Activated T-cell treated with anti-CD3 and anti-CD28 coated beads, Interleukin-2, amount 50 U/mL, for 72 hours (primary cell): ENCODE data around the gene CHN1. TPM values are rescaled to one million over a fixed set of nuclear protein-coding genes. Genes with fewer than 3 reads are reported as not detected.
A peak's percentile ranks its signal among the peaks of the same experiment; 100 is the strongest.

Source experiments
- ATAC-seq, 2 donors: fragments of 150-1000 bp; cut with Tn5 transposase; replicated peaks in 1 of 2; 2 replicates each; pipeline ENCODE4 v1.10.0; 2021; ENCODE audit warnings: moderate library complexity in 2 of 2, mild to moderate bottlenecking in 1 of 2
- DNase-seq, 2 donors: peaks; one replicate each; pipeline ENCODE4 v3.0.0; 2021 to 2022; ENCODE audit warnings: mixed read lengths in 1 of 2
- H3K27ac Mint-ChIP-seq: one replicate; pipeline ENCODE4 v1.8.0; 2022; ENCODE audit warnings: mild to moderate bottlenecking, moderate library complexity, mixed read lengths
- H3K27me3 Mint-ChIP-seq: one replicate; pipeline ENCODE4 v1.8.0; 2022; ENCODE audit warnings: low read depth, mixed read lengths
- H3K36me3 Mint-ChIP-seq, 2 donors: one replicate each; pipeline ENCODE4 v1.8.0; 2022; ENCODE audit warnings: mixed read lengths in 2 of 2, mild to moderate bottlenecking in 1 of 2; ENCODE audit not compliant: insufficient read depth in 2 of 2
- H3K4me1 Mint-ChIP-seq: one replicate; pipeline ENCODE4 v1.8.0; 2022; ENCODE audit warnings: low read depth, mixed read lengths
- H3K4me3 Mint-ChIP-seq, 2 donors: one replicate each; pipeline ENCODE4 v1.8.0; 2022; ENCODE audit warnings: mild to moderate bottlenecking in 2 of 2, mixed read lengths in 2 of 2, moderate library complexity in 2 of 2
- H3K9me3 Mint-ChIP-seq, 2 donors: one replicate each; pipeline ENCODE4 v1.8.0; 2022; ENCODE audit warnings: mixed read lengths in 2 of 2
- total RNA-seq, 2 donors: library from RNA; stranded (reverse); gene quantifications; one replicate each; pipeline ENCODE4 v1.2.3, GENCODE V29; 2022

CHN1 gene
- total RNA-seq, 2 donors from 2014 or later: 5.1 to 5.3 TPM

DNA sequence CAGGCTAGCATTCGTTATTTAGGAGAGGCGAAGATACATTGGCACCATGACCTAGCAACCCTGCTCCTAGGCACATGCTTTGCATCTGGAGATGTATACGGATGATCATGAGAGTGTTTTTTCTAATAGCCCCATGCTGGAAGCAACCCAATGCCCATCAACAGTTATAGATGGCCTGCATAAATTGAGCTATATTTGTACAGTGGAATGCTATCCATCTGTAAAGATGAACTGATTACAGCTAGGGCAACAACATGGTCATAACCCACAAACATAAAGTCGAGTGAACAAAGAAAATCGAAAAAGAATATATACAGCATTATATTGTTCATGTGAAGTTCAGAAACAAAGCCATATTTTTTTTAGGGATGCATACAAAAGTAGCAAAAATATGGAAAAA is 220.3 kb downstream of the CHN1 start:
- peaks cover 34% of the 10 kb centered on the region for H3K4me1 Mint-ChIP-seq
- H3K27ac Mint-ChIP-seq: no peak overlapping the region

DNA sequence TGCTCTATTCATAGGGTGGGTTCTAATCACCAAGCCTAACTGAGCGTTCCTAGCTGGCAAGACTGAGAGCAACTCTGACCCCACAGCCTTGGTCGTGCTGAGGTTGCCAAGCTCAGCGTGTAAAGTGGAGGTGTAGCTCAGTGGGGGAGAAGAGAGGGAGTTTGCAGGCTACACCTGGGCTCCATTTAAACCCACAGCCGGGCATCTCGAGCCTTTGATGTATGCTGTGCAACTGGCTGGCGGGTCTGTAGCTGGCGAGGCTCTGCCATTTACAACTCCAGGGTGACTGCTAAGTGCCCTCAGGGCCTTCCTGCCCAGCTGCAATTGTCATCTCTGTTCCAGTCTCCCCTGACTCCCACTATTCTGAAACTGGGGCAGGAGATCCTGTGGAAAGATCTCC is 220.9 kb downstream of the CHN1 start:
- ATAC-seq: no peak
- no peaks in the 10 kb centered on the region for H3K27me3 Mint-ChIP-seq

More for the DNA sequence above, 220.3 kb downstream of the CHN1 start:
- Mint-ChIP-seq H3K4me3 (no peak overlapping the region), H3K9me3 (no peaks in the 10 kb centered on the region), H3K27me3 (no peaks in the 10 kb centered on the region), H3K36me3 (peaks cover 0 to 2% of the 10 kb centered on the region in 2 donors)
- ATAC-seq (no peak), DNase-seq (no peak)

GRCh38 chr2:174781996-174782395 is 223.2 kb downstream of the CHN1 start:
- peaks cover 0 to 2% of the 10 kb centered on the region in 2 donors for H3K36me3 Mint-ChIP-seq
- no peaks in the 10 kb centered on the region for H3K27me3 Mint-ChIP-seq
- no peak overlapping the region for H3K4me3 Mint-ChIP-seq
- ATAC-seq (no peak), DNase-seq (no peak)
- H3K27ac Mint-ChIP-seq: no peak overlapping the region
- no peaks in the 10 kb centered on the region for H3K9me3 Mint-ChIP-seq
- H3K4me1 Mint-ChIP-seq: peaks cover 48% of the 10 kb centered on the region

More for the DNA sequence above, 220.9 kb downstream of the CHN1 start:
- Mint-ChIP-seq H3K36me3 (peaks cover 0 to 2% of the 10 kb centered on the region in 2 donors), H3K4me1 (peaks cover 40% of the 10 kb centered on the region), H3K9me3 (no peaks in the 10 kb centered on the region), H3K4me3 (no peak overlapping the region), H3K27ac (no peak overlapping the region)
- DNase-seq: no peak

GRCh38 chr2:174781298-174781697 is 223.9 kb downstream of the CHN1 start:
- DNase-seq (no peak), ATAC-seq (no peak)
- peaks cover 55% of the 10 kb centered on the region for H3K4me1 Mint-ChIP-seq
- no peak overlapping the region for H3K27ac Mint-ChIP-seq
- no peak overlapping the region for H3K4me3 Mint-ChIP-seq
- peaks cover 0 to 2% of the 10 kb centered on the region in 2 donors for H3K36me3 Mint-ChIP-seq
- no peaks in the 10 kb centered on the region for H3K9me3 Mint-ChIP-seq
- no peaks in the 10 kb centered on the region for H3K27me3 Mint-ChIP-seq

DNA sequence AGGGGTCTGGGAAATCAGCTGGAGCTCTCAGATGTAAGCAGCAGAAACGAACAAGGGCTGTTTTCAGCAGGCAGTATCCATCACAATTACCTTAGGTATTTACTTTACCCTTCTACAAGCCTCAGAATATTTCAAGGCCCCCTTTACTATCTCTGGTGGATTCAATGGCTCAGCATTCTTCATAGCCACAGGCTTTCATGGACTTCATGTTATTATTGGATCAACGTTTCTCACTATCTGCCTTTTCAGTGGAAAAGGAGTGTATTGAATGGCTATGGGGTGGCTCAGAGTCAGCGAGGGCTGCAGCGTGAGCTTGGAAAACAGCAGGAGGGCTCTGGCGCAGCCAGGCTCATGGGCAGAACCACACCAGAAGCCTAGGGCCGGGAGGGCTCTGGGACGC is 224.3 kb downstream of the CHN1 start:
- Mint-ChIP-seq H3K27ac (no peak overlapping the region), H3K36me3 (peaks cover 0 to 2% of the 10 kb centered on the region in 2 donors), H3K4me3 (no peak overlapping the region), H3K27me3 (no peaks in the 10 kb centered on the region), H3K9me3 (no peaks in the 10 kb centered on the region), H3K4me1 (peaks cover 59% of the 10 kb centered on the region)
- no peak for ATAC-seq
- DNase-seq: no peak

DNA sequence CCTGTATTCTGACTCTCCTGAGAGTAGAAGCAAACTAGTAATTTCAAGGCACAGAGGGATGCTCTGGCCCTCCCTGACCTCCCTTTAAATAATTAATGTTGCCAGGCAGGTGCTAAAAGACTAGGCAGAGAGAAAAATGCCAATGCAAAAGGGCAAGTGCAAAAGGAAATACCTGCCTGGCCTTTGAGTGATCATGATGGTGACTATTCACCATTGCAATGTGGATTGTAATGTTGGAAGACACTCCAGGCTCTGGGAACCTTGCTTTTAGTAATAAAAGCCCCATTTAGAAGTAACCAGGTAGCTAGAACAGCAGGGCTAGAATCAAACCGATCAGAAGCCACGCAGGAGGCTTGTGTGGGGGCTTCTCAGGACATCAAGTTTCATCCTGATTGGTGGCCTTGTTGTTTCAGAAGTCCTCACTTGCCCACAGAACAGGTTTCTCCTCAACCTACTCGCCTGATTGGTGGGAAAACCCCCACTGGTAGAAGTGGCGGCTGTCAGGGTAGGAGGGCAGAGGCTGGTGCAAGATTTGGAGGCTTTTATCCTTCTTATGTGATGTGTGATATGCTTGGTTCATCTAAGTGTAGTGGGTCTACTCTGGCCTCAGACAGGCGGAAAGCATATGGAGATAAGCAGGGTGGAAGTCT is 224.9 kb downstream of the CHN1 start:
- H3K27me3 Mint-ChIP-seq: no peaks in the 10 kb centered on the region
- peaks cover 60% of the 10 kb centered on the region for H3K4me1 Mint-ChIP-seq
- H3K36me3 Mint-ChIP-seq: peaks cover 0 to 2% of the 10 kb centered on the region in 2 donors
- no peak for ATAC-seq
- peak in 1 of 2 donors; percentile 28 for DNase-seq
- no peaks in the 10 kb centered on the region for H3K9me3 Mint-ChIP-seq
- no peak overlapping the region for H3K27ac Mint-ChIP-seq
- H3K4me3 Mint-ChIP-seq: peak overlapping the region; percentile 19 to 32

GRCh38 chr2:174779361-174779928 is 225.7 kb downstream of the CHN1 start:
- peaks cover 60% of the 10 kb centered on the region for H3K4me1 Mint-ChIP-seq
- no peak overlapping the region for H3K27ac Mint-ChIP-seq
- peak overlapping the region; percentile 23 to 65 for H3K4me3 Mint-ChIP-seq
- no peaks in the 10 kb centered on the region for H3K27me3 Mint-ChIP-seq
- no peaks in the 10 kb centered on the region for H3K9me3 Mint-ChIP-seq
- H3K36me3 Mint-ChIP-seq: peaks cover 0 to 2% of the 10 kb centered on the region in 2 donors
- DNase-seq (no peak), ATAC-seq (no peak)

DNA sequence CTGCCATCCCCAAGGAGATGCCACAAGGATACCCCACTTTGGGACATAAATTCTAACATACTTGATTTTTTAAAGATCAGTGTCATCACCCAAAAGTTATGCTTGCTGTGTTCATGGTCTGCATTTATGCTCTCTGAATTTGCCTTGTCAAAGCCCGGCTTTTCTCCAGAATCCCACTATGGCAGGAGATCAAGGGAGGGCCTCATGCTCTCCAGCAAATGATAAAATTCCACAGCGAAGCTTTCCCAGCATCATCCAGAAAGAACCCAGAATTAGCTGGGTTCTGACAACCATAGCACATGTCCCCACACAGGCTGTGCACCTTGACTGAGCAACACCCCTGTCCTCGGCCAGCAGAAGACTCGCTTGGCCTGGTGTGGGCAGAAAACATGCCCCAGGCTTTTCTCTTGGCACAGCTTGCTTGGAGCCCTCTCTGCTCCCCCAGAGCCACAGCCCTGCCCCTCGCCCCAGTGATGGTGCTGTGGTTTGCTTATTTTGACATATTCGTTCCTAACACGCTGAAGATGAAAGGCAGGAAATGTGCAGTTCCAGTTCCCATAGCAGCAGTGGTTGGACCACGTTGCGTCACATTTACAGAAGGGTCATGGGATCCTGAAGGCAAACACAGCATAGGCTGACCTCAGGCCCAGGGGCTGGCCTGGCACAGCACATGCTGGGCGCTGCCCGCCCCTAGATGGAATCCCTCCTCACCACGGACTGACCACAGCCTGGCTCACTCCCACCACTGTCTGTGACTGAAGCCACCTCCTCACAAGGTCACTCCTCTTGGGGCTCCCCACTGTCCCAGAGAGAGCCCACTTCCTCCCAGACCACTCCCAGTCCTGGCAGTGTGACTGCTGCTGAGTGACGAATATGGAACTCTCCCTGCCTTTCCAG is 226.8 kb downstream of the CHN1 start:
- no peaks in the 10 kb centered on the region for H3K27me3 Mint-ChIP-seq

GRCh38 chr2:174777347-174778084 is 227.7 kb downstream of the CHN1 start:
- peak overlapping the region; percentile 30 for H3K27ac Mint-ChIP-seq
- DNase-seq (no peak), ATAC-seq (no peak)
- H3K27me3 Mint-ChIP-seq: no peaks in the 10 kb centered on the region
- peak overlapping the region; percentile 59 to 65 for H3K4me3 Mint-ChIP-seq
- peaks cover 60% of the 10 kb centered on the region for H3K4me1 Mint-ChIP-seq
- H3K9me3 Mint-ChIP-seq: no peaks in the 10 kb centered on the region
- peaks cover 0 to 2% of the 10 kb centered on the region in 2 donors for H3K36me3 Mint-ChIP-seq

More for the DNA sequence above, 226.8 kb downstream of the CHN1 start:
- DNase-seq (peak; percentile 81 to 85), ATAC-seq (peak; percentile 95)
- Mint-ChIP-seq H3K36me3 (peaks cover 0 to 2% of the 10 kb centered on the region in 2 donors), H3K9me3 (no peaks in the 10 kb centered on the region), H3K27ac (peak overlapping the region; percentile 6), H3K4me3 (peak overlapping the region; percentile 23 to 65), H3K4me1 (peaks cover 60% of the 10 kb centered on the region)

DNA sequence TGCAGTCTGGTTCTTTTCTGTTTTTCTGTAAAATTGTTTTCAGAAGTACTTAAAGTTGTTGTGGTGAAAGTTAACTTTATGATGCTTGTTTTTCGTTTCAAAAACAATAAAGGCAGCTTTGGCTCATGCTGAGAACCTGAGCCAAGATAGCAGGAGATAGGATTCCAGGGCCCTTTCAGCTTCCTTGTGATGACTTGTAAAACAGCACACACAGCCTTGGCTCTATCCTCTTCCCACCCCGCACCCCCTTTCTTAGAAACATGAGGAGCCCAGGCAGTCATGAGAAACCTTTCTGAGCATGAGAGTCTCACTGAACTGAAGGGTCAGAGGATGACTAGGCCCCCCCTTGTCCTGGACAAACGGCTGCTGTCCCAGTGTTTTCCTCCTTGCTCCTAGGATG is 228.5 kb downstream of the CHN1 start:
- Mint-ChIP-seq H3K27me3 (no peaks in the 10 kb centered on the region), H3K27ac (no peak overlapping the region), H3K4me1 (peaks cover 65% of the 10 kb centered on the region), H3K4me3 (no peak overlapping the region), H3K36me3 (no peaks in the 10 kb centered on the region), H3K9me3 (no peaks in the 10 kb centered on the region)
- no peak for ATAC-seq
- no peak for DNase-seq

- no peak overlapping the region for H3K27ac Mint-ChIP-seq
- ATAC-seq: no peak
- H3K4me1 Mint-ChIP-seq: peaks cover 62% of the 10 kb centered on the region
- no peaks in the 10 kb centered on the region for H3K36me3 Mint-ChIP-seq
- no peak overlapping the region for H3K4me3 Mint-ChIP-seq
- peak in 1 of 2 donors; percentile 24 for DNase-seq
- H3K27me3 Mint-ChIP-seq: no peaks in the 10 kb centered on the region
- H3K9me3 Mint-ChIP-seq: no peaks in the 10 kb centered on the region
These were observed 229.0 kb downstream of the CHN1 start for GRCh38 chr2:174776223-174776622.

GRCh38 chr2:174775571-174775980 is 229.6 kb downstream of the CHN1 start:
- Mint-ChIP-seq H3K4me1 (peaks cover 55% of the 10 kb centered on the region), H3K9me3 (no peaks in the 10 kb centered on the region), H3K27me3 (no peaks in the 10 kb centered on the region), H3K36me3 (no peaks in the 10 kb centered on the region), H3K27ac (no peak overlapping the region), H3K4me3 (no peak overlapping the region)
- ATAC-seq: no peak
- DNase-seq: no peak
